Measurements from ENCODE around the gene EXOC6B. TPM values are rescaled to one million over a fixed set of nuclear protein-coding genes. Genes with fewer than 3 reads are reported as not detected.

The EXOC6B gene
- total RNA-seq, 1 donor: 24.6 TPM

GRCh38 chr2:72796766-72797165 lies 29.1 kb downstream of the EXOC6B start:
- no peaks in the 10 kb centered on the region for H3K36me3 ChIP-seq (ENCODE audit: insufficient read depth, low read length)
- peaks cover 10% of the 10 kb centered on the region for H4K20me1 ChIP-seq (ENCODE audit: insufficient read depth, low read length)
- DNase-seq (ENCODE audit: insufficient read length, low spot score, missing footprints): no peak
- no peak overlapping the region for H3K4me2 ChIP-seq (ENCODE audit: insufficient read depth, low read length)
- H3K4me1 ChIP-seq (ENCODE audit: insufficient read depth, low read length): peaks cover 13% of the 10 kb centered on the region
- H3K9me3 ChIP-seq (ENCODE audit: low read depth, low read length): no peaks in the 10 kb centered on the region
- H3K4me3 ChIP-seq (ENCODE audit: insufficient read depth, low read length): no peak overlapping the region
- no peak for TF ChIP-seq CTCF (IDR thresholded peaks at IDR 0.05; ENCODE audit: extremely low read depth, low read depth, low read length)
- H3K27ac ChIP-seq (ENCODE audit: low read depth, low read length): no peak overlapping the region
- no peak overlapping the region for H2AFZ ChIP-seq (ENCODE audit: low read length)
- no peaks in the 10 kb centered on the region for H3K27me3 ChIP-seq (ENCODE audit: insufficient read depth, low read length)
- H3K79me2 ChIP-seq (ENCODE audit: insufficient read depth, low read length): peaks cover 8% of the 10 kb centered on the region

GRCh38 chr2:72794572-72794971 lies 31.3 kb downstream of the EXOC6B start:
- peaks cover 10% of the 10 kb centered on the region for H4K20me1 ChIP-seq (ENCODE audit: insufficient read depth, low read length)
- no peak for TF ChIP-seq CTCF (IDR thresholded peaks at IDR 0.05; ENCODE audit: extremely low read depth, low read depth, low read length)
- H3K27me3 ChIP-seq (ENCODE audit: insufficient read depth, low read length): no peaks in the 10 kb centered on the region
- H3K9me3 ChIP-seq (ENCODE audit: low read depth, low read length): no peaks in the 10 kb centered on the region
- peaks cover 13% of the 10 kb centered on the region for H3K4me1 ChIP-seq (ENCODE audit: insufficient read depth, low read length)
- no peak overlapping the region for H2AFZ ChIP-seq (ENCODE audit: low read length)
- no peak overlapping the region for H3K27ac ChIP-seq (ENCODE audit: low read depth, low read length)
- H3K4me2 ChIP-seq (ENCODE audit: insufficient read depth, low read length): no peak overlapping the region
- H3K36me3 ChIP-seq (ENCODE audit: insufficient read depth, low read length): no peaks in the 10 kb centered on the region
- H3K79me2 ChIP-seq (ENCODE audit: insufficient read depth, low read length): peaks cover 9% of the 10 kb centered on the region
- peak; percentile 29 for DNase-seq (ENCODE audit: insufficient read length, low spot score, missing footprints)
- H3K4me3 ChIP-seq (ENCODE audit: insufficient read depth, low read length): no peak overlapping the region

- peak; percentile 67 for DNase-seq (ENCODE audit: insufficient read length, low spot score, missing footprints)
- Histone ChIP-seq H2AFZ (ENCODE audit: low read length) (no peak overlapping the region), H3K36me3 (ENCODE audit: insufficient read depth, low read length) (no peaks in the 10 kb centered on the region), H4K20me1 (ENCODE audit: insufficient read depth, low read length) (peaks cover 12% of the 10 kb centered on the region), H3K79me2 (ENCODE audit: insufficient read depth, low read length) (peaks cover 9% of the 10 kb centered on the region), H3K9me3 (ENCODE audit: low read depth, low read length) (no peaks in the 10 kb centered on the region), H3K4me1 (ENCODE audit: insufficient read depth, low read length) (peaks cover 16% of the 10 kb centered on the region), H3K4me2 (ENCODE audit: insufficient read depth, low read length) (no peak overlapping the region), H3K27me3 (ENCODE audit: insufficient read depth, low read length) (no peaks in the 10 kb centered on the region), H3K4me3 (ENCODE audit: insufficient read depth, low read length) (no peak overlapping the region), H3K27ac (ENCODE audit: low read depth, low read length) (no peak overlapping the region)
- TF ChIP-seq CTCF (IDR thresholded peaks at IDR 0.05; ENCODE audit: extremely low read depth, low read depth, low read length): no peak
These were observed 31.9 kb downstream of the EXOC6B start for GRCh38 chr2:72793798-72794440.

GRCh38 chr2:72789241-72789640 lies 36.6 kb downstream of the EXOC6B start:
- Histone ChIP-seq H3K36me3 (ENCODE audit: insufficient read depth, low read length) (no peaks in the 10 kb centered on the region), H4K20me1 (ENCODE audit: insufficient read depth, low read length) (peaks cover 14% of the 10 kb centered on the region), H3K4me2 (ENCODE audit: insufficient read depth, low read length) (no peak overlapping the region), H3K27me3 (ENCODE audit: insufficient read depth, low read length) (no peaks in the 10 kb centered on the region), H3K79me2 (ENCODE audit: insufficient read depth, low read length) (peaks cover 9% of the 10 kb centered on the region), H3K27ac (ENCODE audit: low read depth, low read length) (no peak overlapping the region), H3K9me3 (ENCODE audit: low read depth, low read length) (no peaks in the 10 kb centered on the region), H3K4me1 (ENCODE audit: insufficient read depth, low read length) (peaks cover 12% of the 10 kb centered on the region), H3K4me3 (ENCODE audit: insufficient read depth, low read length) (no peak overlapping the region), H2AFZ (ENCODE audit: low read length) (no peak overlapping the region)
- no peak for DNase-seq (ENCODE audit: insufficient read length, low spot score, missing footprints)
- no peak for TF ChIP-seq CTCF (IDR thresholded peaks at IDR 0.05; ENCODE audit: extremely low read depth, low read depth, low read length)

All from osteoblast (primary cell).